Brain microvascular endothelial cell (primary cell): ENCODE results near the gene CIROP.

Experiments
- DNase-seq: peaks from one replicate; pipeline ENCODE4 v3.0.0-alpha.2; 2020
- H3K27ac ChIP-seq: fragments of 250-450 bp; sonication (Bioruptor Pico); 2 replicates; pipeline ENCODE4 v1.5.1; 2020; ENCODE audit warnings: mild to moderate bottlenecking, moderate library complexity
- H3K27me3 ChIP-seq: fragments of 250-450 bp; sonication (Bioruptor Pico); replicated peaks from 2 replicates; pipeline ENCODE4 v1.5.1; 2020; ENCODE audit warnings: mild to moderate bottlenecking
- H3K36me3 ChIP-seq: fragments of 250-450 bp; sonication (Bioruptor Pico); replicated peaks from 2 replicates; pipeline ENCODE4 v1.5.1; 2020; ENCODE audit warnings: mild to moderate bottlenecking
- H3K4me3 ChIP-seq: 2 replicates; pipeline ENCODE4 v1.5.1; 2011; ENCODE audit warnings: low read depth, mild to moderate bottlenecking, control low read depth, low read length, moderate library complexity
- CTCF ChIP-seq: IDR thresholded peaks from 2 replicates; pipeline ENCODE4 v1.5.1; 2011; ENCODE audit warnings: low read depth, mild to moderate bottlenecking, moderate library complexity, low read length, control low read depth, inconsistent platforms; ENCODE audit errors: missing control alignments
- in situ Hi-C: cut with HindIII; loops from 2 replicates; pipeline ENCODE4 v1.10.0; 2017; ENCODE audit warnings: low sequenced_read_pairs, low pct_ligation_motif_present

The CIROP gene

GRCh38 chr14:23136566-23137133, 31.9 kb upstream of the CIROP start:
- no peak overlapping the region for H3K27ac ChIP-seq
- DNase-seq, result no peak
- in situ Hi-C loops, result no loop called here
- no peaks in the 10 kb centered on the region for H3K27me3 ChIP-seq
- TF ChIP-seq CTCF, result no peak
- H3K4me3 ChIP-seq, result no peak overlapping the region
- H3K36me3 ChIP-seq, result no peaks in the 10 kb centered on the region

- Histone ChIP-seq H3K27me3 (no peaks in the 10 kb centered on the region), H3K27ac (no peak overlapping the region), H3K36me3 (no peaks in the 10 kb centered on the region), H3K4me3 (no peak overlapping the region)
- in situ Hi-C loops, result no loop called here
- no peak for TF ChIP-seq CTCF
- DNase-seq, result no peak
Observed at GRCh38 chr14:23132970-23133369, 28.2 kb upstream of the CIROP start.

GRCh38 chr14:23131482-23131881, 26.7 kb upstream of the CIROP start:
- Histone ChIP-seq H3K27ac (no peak overlapping the region), H3K36me3 (no peaks in the 10 kb centered on the region), H3K27me3 (no peaks in the 10 kb centered on the region), H3K4me3 (no peak overlapping the region)
- in situ Hi-C loops, result no loop called here
- no peak for DNase-seq
- TF ChIP-seq CTCF, result no peak

GRCh38 chr14:23130871-23131270, 26.1 kb upstream of the CIROP start:
- no peaks in the 10 kb centered on the region for H3K27me3 ChIP-seq
- TF ChIP-seq CTCF, result no peak
- no peak overlapping the region for H3K27ac ChIP-seq
- no peaks in the 10 kb centered on the region for H3K36me3 ChIP-seq
- H3K4me3 ChIP-seq, result no peak overlapping the region
- no peak for DNase-seq
- in situ Hi-C loops, result no loop called here

GRCh38 chr14:23129759-23130316, 25.0 kb upstream of the CIROP start:
- Histone ChIP-seq H3K36me3 (no peaks in the 10 kb centered on the region), H3K27ac (no peak overlapping the region), H3K4me3 (no peak overlapping the region), H3K27me3 (no peaks in the 10 kb centered on the region)
- in situ Hi-C loops, result no loop called here
- no peak for TF ChIP-seq CTCF
- DNase-seq, result no peak
